Endothelial cell of umbilical vein (primary cell): ENCODE measurements around the gene TTF2.

Experiments used
- CTCF ChIP-seq, 2 donors: IDR thresholded peaks; 1 replicate in 1 of 2; 2 replicates in 1 of 2; pipeline ENCODE4 v1.5.1; 2011; ENCODE audit warnings: low read length in 2 of 2, mild to moderate bottlenecking in 2 of 2, moderate library complexity in 2 of 2, control low read depth in 1 of 2, inconsistent platforms in 1 of 2, low read depth in 1 of 2; ENCODE audit not compliant: insufficient read depth in 1 of 2; ENCODE audit errors: extremely low read depth in 1 of 2
- EZH2 ChIP-seq: IDR thresholded peaks from 2 replicates; pipeline ENCODE4 v1.6.1; 2012; ENCODE audit warnings: borderline replicate concordance, low read depth, mild to moderate bottlenecking, moderate library complexity, low read length, inconsistent platforms; ENCODE audit not compliant: severe bottlenecking
- MAX ChIP-seq: IDR thresholded peaks from 2 replicates; pipeline ENCODE4 v1.6.1; 2011; ENCODE audit not compliant: insufficient read depth, insufficient read length
- MYC ChIP-seq: IDR thresholded peaks from one replicate; pipeline ENCODE4 v1.6.1; 2011; ENCODE audit warnings: mild to moderate bottlenecking, low read depth, low read length
- POLR2A ChIP-seq: IDR thresholded peaks from 2 replicates; pipeline ENCODE4 v1.6.1; 2012; ENCODE audit warnings: low read depth, mild to moderate bottlenecking, control low read depth, low read length

GRCh38 chr1:117143172-117143571 is 83.0 kb downstream of the TTF2 start:
- no peak for TF ChIP-seq MAX
- no peak for TF ChIP-seq CTCF (IDR thresholded peaks at IDR 0.05; ENCODE audit: extremely low read depth in 1 of 2, insufficient read depth in 1 of 2, low read depth in 1 of 2, low read length in 2 of 2)
- no peak for TF ChIP-seq EZH2
- no peak for TF ChIP-seq POLR2A
- TF ChIP-seq MYC, result no peak
